Measurements from ENCODE around the gene ETS2. TPM values are rescaled to one million over a fixed set of nuclear protein-coding genes. Genes with fewer than 3 reads are reported as not detected.

ETS2 gene
- total and polyA plus RNA-seq, 2 donors (not counting 1 experiment from before 2014, with no cell fraction given), result 1.9 to 5.6 TPM

- peaks cover 0 to 12% of the 10 kb centered on the region in 2 experiments for H3K36me3 ChIP-seq (replicated peaks in 1 of 2; ENCODE audit: control extremely low read depth in 1 of 2, control insufficient read depth in 1 of 2, extremely low read depth in 1 of 2, insufficient read depth in 2 of 2, low read length in 1 of 2)
- no peaks in the 10 kb centered on the region for H3K4me1 ChIP-seq (ENCODE audit: control insufficient read depth in 2 of 2, insufficient read depth in 2 of 2, low read length in 2 of 2)
- H3K79me2 ChIP-seq (ENCODE audit: control insufficient read depth, insufficient read depth, low read length), result no peaks in the 10 kb centered on the region
- H2AFZ ChIP-seq (ENCODE audit: insufficient read depth, low read depth, low read length, poor library complexity, severe bottlenecking), result no peak overlapping the region
- no peak overlapping the region for H3K4me3 ChIP-seq (ENCODE audit: control extremely low read depth in 1 of 5, extremely low read depth in 1 of 5, insufficient read depth in 1 of 5, low read depth in 2 of 5, low read length in 4 of 5)
- Mint-ChIP-seq H3K4me3 (no peak overlapping the region), H3K4me1 (no peaks in the 10 kb centered on the region), H3K9me3 (ENCODE audit: insufficient read depth) (no peaks in the 10 kb centered on the region), H3K27me3 (no peaks in the 10 kb centered on the region), H3K27ac (no peak overlapping the region)
- no peak for ATAC-seq (ENCODE audit: low read depth)
- ChIA-PET CTCF (no interaction called here), POLR2A (no interaction called here)
- no peak overlapping the region for H3K9ac ChIP-seq (ENCODE audit: low read length)
- TF ChIP-seq EZH2 (IDR thresholded peaks at IDR 0.05; ENCODE audit: borderline replicate concordance, insufficient read depth, low read depth, low read length, poor library complexity, severe bottlenecking) (no peak), CTCF (IDR thresholded peaks at IDR 0.05) (no peak)
- no peak overlapping the region for H3K4me2 ChIP-seq (replicated peaks; ENCODE audit: low read depth, low read length, poor library complexity, severe bottlenecking)
- no peaks in the 10 kb centered on the region for H4K20me1 ChIP-seq (ENCODE audit: control insufficient read depth, insufficient read depth, low read length, poor library complexity, severe bottlenecking)
- H3K27me3 ChIP-seq (replicated peaks in 1 of 4; ENCODE audit: control extremely low read depth in 1 of 4, control insufficient read depth in 3 of 4, insufficient read depth in 4 of 4, low read length in 3 of 4), result no peaks in the 10 kb centered on the region
- peaks cover 0 to 13% (median 4%) of the 10 kb centered on the region in 3 donors for H3K9me3 ChIP-seq (ENCODE audit: control extremely low read depth in 1 of 3, control insufficient read depth in 2 of 3, insufficient read depth in 1 of 3, low read length in 2 of 3)
- 100% methylated on average over 7 of the region's 9 CpGs for WGBS (ENCODE audit: insufficient coverage)
- intact Hi-C loops (cut with micrococcal nuclease), result no loop called here
- DNase-seq, result no peak
- no peak overlapping the region for H3K27ac ChIP-seq (ENCODE audit: low read length in 2 of 2)
These were observed 16.4 kb downstream of the ETS2 start for GRCh38 chr21:38821959-38822682.

GRCh38 chr21:38822778-38823238, 17.1 kb downstream of the ETS2 start:
- intact Hi-C loops (cut with micrococcal nuclease), result no loop called here
- WGBS (ENCODE audit: insufficient coverage), result 92% methylated on average over 24 of the region's 26 CpGs
- no peak overlapping the region for H3K4me2 ChIP-seq (replicated peaks; ENCODE audit: low read depth, low read length, poor library complexity, severe bottlenecking)
- H2AFZ ChIP-seq (ENCODE audit: insufficient read depth, low read depth, low read length, poor library complexity, severe bottlenecking), result no peak overlapping the region
- no peak overlapping the region for H3K27ac Mint-ChIP-seq
- H3K27me3 ChIP-seq (replicated peaks in 1 of 4; ENCODE audit: control extremely low read depth in 1 of 4, control insufficient read depth in 3 of 4, insufficient read depth in 4 of 4, low read length in 3 of 4), result peaks cover 0 to 3% (median 0%) of the 10 kb centered on the region in 4 experiments
- H4K20me1 ChIP-seq (ENCODE audit: control insufficient read depth, insufficient read depth, low read length, poor library complexity, severe bottlenecking), result no peaks in the 10 kb centered on the region
- no peaks in the 10 kb centered on the region for H3K4me1 ChIP-seq (ENCODE audit: control insufficient read depth in 2 of 2, insufficient read depth in 2 of 2, low read length in 2 of 2)
- H3K4me1 Mint-ChIP-seq, result no peaks in the 10 kb centered on the region
- H3K9me3 Mint-ChIP-seq (ENCODE audit: insufficient read depth), result no peaks in the 10 kb centered on the region
- H3K27me3 Mint-ChIP-seq, result no peaks in the 10 kb centered on the region
- ChIA-PET CTCF (no interaction called here), POLR2A (no interaction called here)
- peaks cover 0 to 14% (median 4%) of the 10 kb centered on the region in 3 donors for H3K9me3 ChIP-seq (ENCODE audit: control extremely low read depth in 1 of 3, control insufficient read depth in 2 of 3, insufficient read depth in 1 of 3, low read length in 2 of 3)
- no peak overlapping the region for H3K9ac ChIP-seq (ENCODE audit: low read length)
- TF ChIP-seq CTCF (IDR thresholded peaks at IDR 0.05) (no peak), EZH2 (IDR thresholded peaks at IDR 0.05; ENCODE audit: borderline replicate concordance, insufficient read depth, low read depth, low read length, poor library complexity, severe bottlenecking) (no peak)
- peaks cover 0 to 10% of the 10 kb centered on the region in 2 experiments for H3K36me3 ChIP-seq (replicated peaks in 1 of 2; ENCODE audit: control extremely low read depth in 1 of 2, control insufficient read depth in 1 of 2, extremely low read depth in 1 of 2, insufficient read depth in 2 of 2, low read length in 1 of 2)
- H3K4me3 ChIP-seq (ENCODE audit: control extremely low read depth in 1 of 5, extremely low read depth in 1 of 5, insufficient read depth in 1 of 5, low read depth in 2 of 5, low read length in 4 of 5), result no peak overlapping the region
- no peak overlapping the region for H3K27ac ChIP-seq (ENCODE audit: low read length in 2 of 2)
- DNase-seq (no peak), ATAC-seq (ENCODE audit: low read depth) (no peak)
- H3K79me2 ChIP-seq (ENCODE audit: control insufficient read depth, insufficient read depth, low read length), result no peaks in the 10 kb centered on the region
- H3K4me3 Mint-ChIP-seq, result no peak overlapping the region
